GM12878 (cell line): ENCODE measurements around the gene ARHGEF37. TPM values are rescaled to one million over a fixed set of nuclear protein-coding genes. Genes with fewer than 3 reads are reported as not detected.

Experiments
- CEBPB ChIP-seq, 2 experiments: fragments of 150-350 bp in 1 of 2; IDR thresholded peaks; 2 replicates each; pipeline ENCODE4 v1.6.1; 2012 to 2014; ENCODE audit warnings: low read depth in 2 of 2, low read length in 2 of 2, borderline replicate concordance in 1 of 2, inconsistent platforms in 1 of 2
- EED ChIP-seq: sonication (generic); IDR thresholded peaks from 2 replicates; pipeline ENCODE4 v1.6.1; 2016; ENCODE audit warnings: antibody characterized with exemption, low read depth
- KLF5 ChIP-seq: fragments of 450-650 bp; IDR thresholded peaks from 2 replicates; pipeline ENCODE4 v1.6.1; 2014; ENCODE audit warnings: mild to moderate bottlenecking; ENCODE audit not compliant: partially characterized antibody
- NFYB ChIP-seq: IDR thresholded peaks from 2 replicates; pipeline ENCODE4 v1.6.1; 2011; ENCODE audit warnings: low read depth, mild to moderate bottlenecking, low read length, improper control_type of control experiment, moderate library complexity; ENCODE audit not compliant: insufficient read depth
- NR2F1 ChIP-seq: fragments of 450-650 bp; conservative IDR thresholded peaks from 2 replicates; pipeline ENCODE4 v1.6.1; 2017; ENCODE audit warnings: mild to moderate bottlenecking
- TCF3 ChIP-seq: IDR thresholded peaks from 2 replicates; pipeline ENCODE4 v1.6.1; 2012; ENCODE audit warnings: low read depth, mild to moderate bottlenecking, low read length, borderline replicate concordance; ENCODE audit not compliant: insufficient read depth
- ZZZ3 ChIP-seq: IDR thresholded peaks from 2 replicates; pipeline ENCODE4 v1.6.1; 2011; ENCODE audit warnings: low read depth; ENCODE audit not compliant: control insufficient read depth, insufficient read length
- polyA plus RNA-seq, 11 experiments: library from polyadenylated mRNA; depleted of rRNA in 4 of 11; unstranded in 6 of 11; stranded (reverse) in 5 of 11; fragments of >200 nt; fragmentation: Nextera tagmentation in 4 of 11; fragmentation: Illumina TruSeq in 1 of 11; extraction: Ambion mirVana in 4 of 11; extraction: Trizol in 1 of 11; gene quantifications; 1 replicate in 1 of 11; 2 replicates in 10 of 11; pipeline versions ENCODE4 v1.2.1 to v1.2.3, GENCODE V29; 2011 to 2016; ENCODE audit warnings: inconsistent platforms in 2 of 11, missing spikeins in 2 of 11, low read depth in 1 of 11
- total RNA-seq, 4 experiments: library from RNA; depleted of rRNA in 3 of 4; stranded (reverse); fragments of >200 nt in 3 of 4; fragmentation: Illumina TruSeq in 1 of 4; extraction: Trizol in 1 of 4; gene quantifications; 2 replicates each; pipeline versions ENCODE4 v1.2.1 to v1.2.3, GENCODE V29; 2013 to 2021
- TF ChIP-seq, protein P1 (sequence below): IDR thresholded peaks from 2 replicates; pipeline ENCODE4 v1.6.1; 2011; ENCODE audit warnings: borderline replicate concordance, low read depth, mild to moderate bottlenecking, moderate library complexity, mixed read lengths, low read length; ENCODE audit not compliant: insufficient read depth; ENCODE audit errors: extremely low read length
- TF ChIP-seq, protein P2 (sequence below): IDR thresholded peaks from 2 replicates; pipeline ENCODE4 v1.6.1; 2012; ENCODE audit warnings: low read length, inconsistent platforms

Gene ARHGEF37
- total and polyA plus RNA-seq, 10 of the 15 experiments (the other 5 are each of a cell fraction or from before 2014, with no cell fraction given), result 0.16 to 1.1 (median 0.63) TPM

DNA sequence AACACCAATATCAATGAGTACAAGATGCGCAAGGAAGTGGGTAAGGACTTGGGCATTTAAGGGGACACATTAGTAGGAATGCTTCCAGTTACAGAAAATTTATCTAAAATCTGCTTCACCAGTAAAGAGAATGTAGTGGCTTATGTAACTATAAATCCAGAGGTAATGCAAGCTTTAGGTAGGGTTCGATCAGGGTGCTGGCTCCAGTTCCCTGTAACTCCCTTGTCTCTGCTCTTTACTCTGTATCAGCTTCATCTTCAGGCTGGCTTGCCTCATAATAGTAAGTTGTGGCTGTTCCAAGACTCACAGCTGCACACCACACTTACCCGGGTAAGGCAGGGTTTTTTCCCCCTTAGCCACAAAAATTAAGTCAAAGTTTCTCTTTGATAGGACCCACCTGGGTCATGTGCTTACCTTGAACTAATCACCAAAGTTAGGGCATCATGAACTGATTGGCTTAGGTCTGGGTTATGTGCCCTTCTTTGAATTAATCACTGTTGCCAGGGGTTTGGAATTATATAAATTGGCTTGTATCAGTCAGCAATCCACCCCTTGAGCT, 35.5 kb downstream of the ARHGEF37 start (continued):
- no peak for TF ChIP-seq KLF5
- TF ChIP-seq ZZZ3, result no peak
- TF ChIP-seq, protein P1, sequence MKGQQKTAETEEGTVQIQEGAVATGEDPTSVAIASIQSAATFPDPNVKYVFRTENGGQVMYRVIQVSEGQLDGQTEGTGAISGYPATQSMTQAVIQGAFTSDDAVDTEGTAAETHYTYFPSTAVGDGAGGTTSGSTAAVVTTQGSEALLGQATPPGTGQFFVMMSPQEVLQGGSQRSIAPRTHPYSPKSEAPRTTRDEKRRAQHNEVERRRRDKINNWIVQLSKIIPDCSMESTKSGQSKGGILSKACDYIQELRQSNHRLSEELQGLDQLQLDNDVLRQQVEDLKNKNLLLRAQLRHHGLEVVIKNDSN, result no peak
- TF ChIP-seq CEBPB (IDR thresholded peaks at IDR 0.05; ENCODE audit: borderline replicate concordance in 1 of 2, low read depth in 2 of 2, low read length in 2 of 2), result no peak
- TF ChIP-seq NFYB, result peak; percentile 80; the same call in 1 of the 2 replicates
- TF ChIP-seq TCF3, result peak; percentile 62; the same call in 1 of the 2 replicates
- TF ChIP-seq EED, result 0 out of 2 replicates have a peak, but pooled peaks have one; percentile 26
- TF ChIP-seq NR2F1, result no peak
- TF ChIP-seq, protein P2, sequence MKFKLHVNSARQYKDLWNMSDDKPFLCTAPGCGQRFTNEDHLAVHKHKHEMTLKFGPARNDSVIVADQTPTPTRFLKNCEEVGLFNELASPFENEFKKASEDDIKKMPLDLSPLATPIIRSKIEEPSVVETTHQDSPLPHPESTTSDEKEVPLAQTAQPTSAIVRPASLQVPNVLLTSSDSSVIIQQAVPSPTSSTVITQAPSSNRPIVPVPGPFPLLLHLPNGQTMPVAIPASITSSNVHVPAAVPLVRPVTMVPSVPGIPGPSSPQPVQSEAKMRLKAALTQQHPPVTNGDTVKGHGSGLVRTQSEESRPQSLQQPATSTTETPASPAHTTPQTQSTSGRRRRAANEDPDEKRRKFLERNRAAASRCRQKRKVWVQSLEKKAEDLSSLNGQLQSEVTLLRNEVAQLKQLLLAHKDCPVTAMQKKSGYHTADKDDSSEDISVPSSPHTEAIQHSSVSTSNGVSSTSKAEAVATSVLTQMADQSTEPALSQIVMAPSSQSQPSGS, result 0 out of 2 replicates have a peak, but pooled peaks have one; percentile 20
